NCI-H526 (cell line): ENCODE measurements around the gene ZC3H10.

Experiments used
- DNase-seq, 2 experiments: peaks; one replicate each; lab custom pipeline; 2025; lab: John Stamatoyannopoulos, UW

The ZC3H10 gene

GRCh38 chr12:56127888-56128669 is 10.0 kb downstream of the ZC3H10 start, which contains the start of gene ESYT1:
Gene ESYT1 (plus strand): TSS chr12:56128267. CDS start chr12:56128320, 53 bp downstream.
- peak; percentile 99 for DNase-seq

GRCh38 chr12:56128670-56129205 is 10.7 kb downstream of the ZC3H10 start:
- peak in 1 of 2 experiments; percentile 51 for DNase-seq

GRCh38 chr12:56129206-56129941 is 11.3 kb downstream of the ZC3H10 start:
- peak in 1 of 2 experiments; percentile 64 for DNase-seq

GRCh38 chr12:56129942-56130495 is 12.0 kb downstream of the ZC3H10 start:
- DNase-seq: no peak

- no peak for DNase-seq
These were observed 12.8 kb downstream of the ZC3H10 start for GRCh38 chr12:56130876-56131275.

- DNase-seq: no peak
These were observed 16.8 kb downstream of the ZC3H10 start for GRCh38 chr12:56134897-56135296.

- DNase-seq: no peak
These were observed 19.9 kb downstream of the ZC3H10 start for GRCh38 chr12:56137853-56138571.

- DNase-seq: no peak
These were observed 24.1 kb downstream of the ZC3H10 start for GRCh38 chr12:56141946-56142784.

- DNase-seq: no peak
These were observed 25.2 kb downstream of the ZC3H10 start for GRCh38 chr12:56143217-56143616.

- DNase-seq: no peak
These were observed 25.8 kb downstream of the ZC3H10 start for GRCh38 chr12:56143870-56144269.

GRCh38 chr12:56145217-56145616 is 27.2 kb downstream of the ZC3H10 start:
- DNase-seq: no peak

GRCh38 chr12:56146492-56147460 is 28.7 kb downstream of the ZC3H10 start:
- DNase-seq: no peak

- no peak for DNase-seq
These were observed 32.5 kb downstream of the ZC3H10 start for GRCh38 chr12:56150563-56150962.

- DNase-seq: peak; percentile 56 to 77
These were observed 33.6 kb downstream of the ZC3H10 start for GRCh38 chr12:56151672-56152131.

GRCh38 chr12:56152132-56152755 is 34.2 kb downstream of the ZC3H10 start, which contains the start of gene MYL6B:
Gene MYL6B (plus strand): TSS chr12:56152587. CDS start chr12:56153919, 1,332 bp downstream.
- DNase-seq: peak; percentile 76 to 95

- no peak for DNase-seq
These were observed 35.0 kb downstream of the ZC3H10 start for GRCh38 chr12:56152756-56153677.

- no peak for DNase-seq
These were observed 35.6 kb downstream of the ZC3H10 start for GRCh38 chr12:56153678-56154065.

- no peak for DNase-seq
These were observed 36.2 kb downstream of the ZC3H10 start for GRCh38 chr12:56154246-56154771.
